HEK293 (cell line): ENCODE data around the gene DOCK1.

Source experiments
- CTCF ChIA-PET: fragments of 350-600 bp; formaldehyde crosslinking; extraction: SDS; loops from one replicate; lab custom pipeline; 2021; ENCODE audit warnings: antibody characterized with exemption; lab: Yijun Ruan, JAX
- POLR2A ChIA-PET: fragments of 300-600 bp; formaldehyde crosslinking; extraction: SDS; loops from one replicate; lab custom pipeline; 2020; ENCODE audit warnings: antibody characterized with exemption, inconsistent platforms; lab: Yijun Ruan, JAX
- H3K27ac ChIP-seq: fragments of 200-500 bp; sonication (Bioruptor generic); 2 replicates; pipeline ENCODE4 v1.5.1; 2014; ENCODE audit warnings: low read depth, low read length, control low read depth, inconsistent platforms; ENCODE audit errors: extremely low read depth
- H3K36me3 ChIP-seq, 2 experiments: fragments of 200-500 bp in 1 of 2; sonication (Bioruptor generic) in 1 of 2; 1 replicate in 1 of 2; 2 replicates in 1 of 2; pipeline ENCODE4 v1.5.1; 2014 to 2017; ENCODE audit warnings: inconsistent platforms in 2 of 2, low read length in 2 of 2; ENCODE audit not compliant: control insufficient read depth in 2 of 2, insufficient read depth in 1 of 2
- H3K4me1 ChIP-seq: fragments of 200-500 bp; sonication (Bioruptor generic); 2 replicates; pipeline ENCODE4 v1.5.1; 2014; ENCODE audit warnings: mild to moderate bottlenecking, low read length, inconsistent platforms; ENCODE audit not compliant: control insufficient read depth, insufficient read depth
- H3K4me3 ChIP-seq: 2 replicates; pipeline ENCODE4 v1.5.1; 2011; ENCODE audit warnings: low read depth, mild to moderate bottlenecking, control low read depth, low read length, moderate library complexity
- H3K9me3 ChIP-seq: fragments of 200-500 bp; sonication (Bioruptor generic); 2 replicates; pipeline ENCODE4 v1.5.1; 2014; ENCODE audit warnings: low read depth, low read length, inconsistent platforms; ENCODE audit not compliant: control insufficient read depth, insufficient read depth
- ATF2 ChIP-seq: fragments of 450-650 bp; formaldehyde crosslinking; IDR thresholded peaks from 2 replicates; pipeline ENCODE4 v1.5.1; 2016; ENCODE audit warnings: missing biosample characterization, missing genetic modification characterization, low read depth
- GLIS1 ChIP-seq: fragments of 450-650 bp; formaldehyde crosslinking; IDR thresholded peaks from 2 replicates; pipeline ENCODE4 v1.5.1; 2016; ENCODE audit warnings: missing biosample characterization, missing genetic modification characterization
- MYNN ChIP-seq: fragments of 450-650 bp; formaldehyde crosslinking; IDR thresholded peaks from 2 replicates; pipeline ENCODE4 v1.5.1; 2016; ENCODE audit warnings: missing biosample characterization, missing genetic modification characterization, borderline replicate concordance
- ZBTB10 ChIP-seq: fragments of 450-650 bp; formaldehyde crosslinking; IDR thresholded peaks from 2 replicates; pipeline ENCODE4 v1.5.1; 2016; ENCODE audit warnings: missing biosample characterization, missing genetic modification characterization
- ZBTB11 ChIP-seq: fragments of 450-650 bp; formaldehyde crosslinking; conservative IDR thresholded peaks from 2 replicates; pipeline ENCODE4 v1.5.1; 2016; ENCODE audit warnings: low read depth, missing biosample characterization, missing genetic modification characterization
- ZBTB21 ChIP-seq: fragments of 450-650 bp; formaldehyde crosslinking; IDR thresholded peaks from 2 replicates; pipeline ENCODE4 v1.5.1; 2017; ENCODE audit warnings: missing biosample characterization, missing genetic modification characterization
- ZBTB7A ChIP-seq: fragments of 450-650 bp; formaldehyde crosslinking; IDR thresholded peaks from 2 replicates; pipeline ENCODE4 v1.5.1; 2016; ENCODE audit warnings: low read depth, missing biosample characterization, missing genetic modification characterization
- ZNF174 ChIP-seq: fragments of 450-650 bp; formaldehyde crosslinking; IDR thresholded peaks from 2 replicates; pipeline ENCODE4 v1.5.0; 2017; ENCODE audit warnings: missing biosample characterization, mild to moderate bottlenecking, missing genetic modification characterization
- ZNF18 ChIP-seq: fragments of 450-650 bp; formaldehyde crosslinking; IDR thresholded peaks from 2 replicates; pipeline ENCODE4 v1.5.1; 2016; ENCODE audit warnings: missing biosample characterization, missing genetic modification characterization
- ZNF19 ChIP-seq: fragments of 450-650 bp; formaldehyde crosslinking; IDR thresholded peaks from 2 replicates; pipeline ENCODE4; 2016; ENCODE audit warnings: missing biosample characterization, missing genetic modification characterization, low read depth
- ZNF24 ChIP-seq: fragments of 450-650 bp; formaldehyde crosslinking; IDR thresholded peaks from 2 replicates; pipeline ENCODE4 v1.5.1; 2016; ENCODE audit warnings: missing biosample characterization, missing genetic modification characterization
- ZNF48 ChIP-seq: fragments of 450-650 bp; formaldehyde crosslinking; IDR thresholded peaks from 2 replicates; pipeline ENCODE4 v1.5.1; 2016; ENCODE audit warnings: missing biosample characterization, missing genetic modification characterization
- ZNF521 ChIP-seq: fragments of 450-650 bp; formaldehyde crosslinking; IDR thresholded peaks from 2 replicates; pipeline ENCODE4 v1.5.1; 2017; ENCODE audit warnings: missing biosample characterization, mild to moderate bottlenecking, missing genetic modification characterization
- ZNF555 ChIP-seq: fragments of 450-650 bp; formaldehyde crosslinking; conservative IDR thresholded peaks from 2 replicates; pipeline ENCODE4 v1.5.1; 2017; ENCODE audit warnings: missing biosample characterization, mild to moderate bottlenecking, missing genetic modification characterization, inconsistent platforms
- ZNF596 ChIP-seq: fragments of 450-650 bp; IDR thresholded peaks from 2 replicates; pipeline ENCODE4 v1.5.0; 2018; ENCODE audit warnings: missing biosample characterization, mild to moderate bottlenecking, missing genetic modification characterization, moderate library complexity
- ZNF658 ChIP-seq: fragments of 450-650 bp; formaldehyde crosslinking; IDR thresholded peaks from 2 replicates; pipeline ENCODE4; 2016; ENCODE audit warnings: missing biosample characterization, missing genetic modification characterization
- ZNF785 ChIP-seq: fragments of 450-650 bp; formaldehyde crosslinking; IDR thresholded peaks from 2 replicates; pipeline ENCODE4 v1.5.1; 2016; ENCODE audit warnings: missing biosample characterization, missing genetic modification characterization
- ZSCAN18 ChIP-seq: fragments of 450-650 bp; formaldehyde crosslinking; IDR thresholded peaks from 2 replicates; pipeline ENCODE4 v1.5.1; 2016; ENCODE audit warnings: missing biosample characterization, missing genetic modification characterization

Gene DOCK1

GRCh38 chr10:127468632-127469031, 563.4 kb downstream of the DOCK1 start:
- ChIA-PET POLR2A (no interaction called here), CTCF (no interaction called here)
- Histone ChIP-seq H3K9me3 (no peaks in the 10 kb centered on the region), H3K4me3 (no peak overlapping the region)
- TF ChIP-seq ZBTB11 (no peak), ZBTB10 (tag by site-specific recombination) (no peak), ZNF174 (no peak), ATF2 (tag by site-specific recombination) (no peak), ZNF48 (tag by site-specific recombination) (no peak), MYNN (tag by site-specific recombination) (no peak), ZNF555 (tag by site-specific recombination) (no peak), ZBTB7A (tag by site-specific recombination) (no peak), GLIS1 (tag by site-specific recombination) (no peak), ZSCAN18 (tag by site-specific recombination) (no peak), ZNF785 (tag by site-specific recombination) (no peak), ZNF18 (tag by site-specific recombination) (no peak), ZBTB21 (no peak), ZNF19 (tag by site-specific recombination) (no peak), ZNF658 (tag by site-specific recombination) (no peak), ZNF596 (tag by site-specific recombination) (no peak), ZNF521 (no peak), ZNF24 (no peak)
- TF ChIP-seq, all 188 proteins: peak for 0
- Histone ChIP-seq H3K27ac (no peak overlapping the region), H3K4me1 (no peaks in the 10 kb centered on the region), H3K36me3 (no peaks in the 10 kb centered on the region)
